Stimulated activated CD8-positive, alpha-beta memory T cell treated with anti-CD3 and anti-CD28 coated beads, Interleukin-15, amount 100 ng/mL, for 1 hour (primary cell): ENCODE measurements around the gene MS4A18.
"Not testable (repeated sequence)": the region's sequence is repeated elsewhere in the genome, so short reads cannot be mapped to it uniquely, and the experiment has no call there.

ENCODE experiments used
- DNase-seq: peaks from one replicate; pipeline ENCODE4 v3.0.0-alpha.2; 2020; ENCODE audit warnings: low read depth

Gene MS4A18

DNA sequence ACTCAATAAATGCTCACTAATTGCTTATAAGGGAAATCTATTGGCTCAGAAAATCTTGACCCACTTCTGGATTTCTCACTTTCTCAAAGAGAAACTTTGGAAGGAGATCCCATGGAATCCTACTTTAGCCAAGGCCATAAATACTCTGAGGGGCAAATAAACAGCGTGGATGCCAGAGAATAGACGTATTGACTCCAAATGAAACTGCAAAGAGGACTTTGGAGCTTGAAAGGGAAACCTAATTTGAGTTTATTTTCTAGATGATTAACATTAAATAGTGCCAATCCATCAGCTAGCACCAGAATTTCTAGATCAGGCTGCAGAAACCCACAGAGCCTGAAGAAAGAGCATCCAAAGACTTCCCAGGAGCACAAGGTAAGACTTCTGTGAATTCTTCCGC lies at the start of gene MS4A18:
Gene MS4A18, plus strand, starts transcription at position 301 of the 400 bp plus-strand sequence.
- no peak for DNase-seq

DNA sequence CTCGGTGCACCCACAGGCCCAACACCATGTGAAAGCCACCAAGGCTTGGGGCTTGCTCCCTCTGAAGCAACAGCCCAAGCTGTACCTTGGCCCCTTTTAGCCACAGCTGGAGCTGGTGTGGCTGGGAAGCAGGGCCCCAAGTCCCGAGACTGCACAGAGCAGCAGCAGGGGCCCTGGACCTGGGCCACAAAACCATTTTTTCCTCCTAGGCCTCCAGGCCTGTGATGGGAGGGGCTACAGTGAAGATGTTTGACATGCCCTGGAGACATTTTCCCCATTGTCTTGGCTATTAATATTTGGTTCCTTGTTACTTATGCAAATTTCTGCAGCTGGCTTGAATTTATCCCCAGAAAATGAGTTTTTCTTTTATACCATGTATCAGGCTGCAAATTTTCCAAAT lies 46.3 kb upstream of the MS4A18 start:
- not testable (repeated sequence) for DNase-seq

DNA sequence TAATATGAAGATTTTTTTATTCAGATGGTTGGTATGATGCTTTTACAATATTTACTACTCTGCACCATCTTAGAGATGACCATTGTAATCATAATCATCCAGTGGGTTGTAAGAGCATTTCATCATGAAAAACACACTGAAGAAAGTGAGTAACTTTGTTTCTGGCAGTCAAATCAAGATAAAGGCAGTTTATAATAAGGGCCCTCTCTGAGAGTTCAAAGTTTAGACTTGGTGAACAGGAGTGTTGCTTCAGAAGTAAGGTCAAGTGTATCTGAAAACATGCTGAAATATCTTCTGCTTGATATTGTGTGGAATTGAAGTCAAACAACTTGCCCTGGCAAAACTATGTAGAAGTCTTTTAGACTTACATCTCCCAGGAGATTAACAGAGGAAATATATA lies 44.6 kb upstream of the MS4A18 start:
- DNase-seq: no peak

DNA sequence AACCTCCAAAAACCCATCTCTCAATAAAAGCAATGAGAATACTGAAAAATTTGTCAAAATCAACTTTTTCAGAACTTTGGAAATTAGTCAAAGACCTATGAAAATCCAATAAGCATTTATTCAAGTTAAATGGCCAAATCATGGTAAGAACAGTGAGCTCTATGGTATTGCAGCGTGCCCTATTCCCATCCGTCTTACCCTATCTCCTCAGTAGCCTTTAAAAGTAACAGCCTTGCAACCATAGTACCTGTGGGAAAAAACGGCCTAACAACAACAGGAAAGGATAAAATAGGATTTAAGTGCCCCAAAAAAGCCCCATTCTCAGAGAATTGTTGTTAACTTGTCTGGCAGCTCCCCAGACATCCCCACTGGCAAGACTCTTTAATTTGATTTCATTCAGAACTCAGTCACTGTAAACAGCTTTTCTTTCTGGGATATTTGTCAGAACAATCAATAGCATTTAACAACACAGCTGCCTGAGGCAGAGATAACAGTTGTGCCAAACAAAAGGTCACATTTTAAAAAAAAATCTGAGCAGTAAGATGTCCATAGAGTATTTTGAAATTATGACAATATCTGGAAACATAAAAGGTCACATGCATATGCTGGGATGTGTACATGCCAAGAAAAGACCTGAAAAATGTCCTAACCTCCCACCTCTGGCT lies 43.9 kb upstream of the MS4A18 start:
- DNase-seq: no peak

DNA sequence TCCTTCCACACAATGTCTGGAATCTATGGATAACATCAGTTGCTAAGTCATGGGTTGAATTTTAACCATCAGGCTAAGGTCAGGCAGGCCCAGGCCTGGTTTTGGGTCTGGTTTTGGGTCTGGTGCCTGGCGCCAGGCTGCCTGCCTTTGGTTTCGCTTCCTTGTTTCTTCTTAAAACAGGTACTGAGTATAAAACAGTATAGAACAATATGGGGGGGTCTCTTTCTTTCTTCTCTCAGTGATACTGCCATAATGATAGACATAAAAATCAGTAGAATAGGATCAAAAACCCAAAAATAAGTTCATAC lies 40.0 kb upstream of the MS4A18 start:
- DNase-seq: not testable (repeated sequence)

DNA sequence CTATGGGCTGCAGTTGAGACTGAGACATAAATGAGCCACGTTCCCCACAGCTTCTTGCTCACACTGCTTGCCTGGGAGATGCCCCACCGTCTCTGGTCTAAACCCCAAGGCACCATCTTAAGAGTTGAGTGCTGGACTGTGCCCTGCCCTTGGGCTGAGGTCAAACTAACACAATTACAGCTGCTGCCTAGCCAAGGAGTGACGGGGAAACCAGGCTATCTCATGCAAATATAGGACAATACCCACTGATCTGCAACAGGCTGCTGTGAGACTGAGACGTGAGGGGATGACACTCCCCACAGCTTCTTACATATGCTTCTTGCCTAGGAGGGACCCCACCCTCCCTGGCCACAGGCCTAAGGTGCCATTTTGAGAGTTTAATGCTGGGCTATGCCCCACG lies 32.9 kb upstream of the MS4A18 start:
- no peak for DNase-seq

DNA sequence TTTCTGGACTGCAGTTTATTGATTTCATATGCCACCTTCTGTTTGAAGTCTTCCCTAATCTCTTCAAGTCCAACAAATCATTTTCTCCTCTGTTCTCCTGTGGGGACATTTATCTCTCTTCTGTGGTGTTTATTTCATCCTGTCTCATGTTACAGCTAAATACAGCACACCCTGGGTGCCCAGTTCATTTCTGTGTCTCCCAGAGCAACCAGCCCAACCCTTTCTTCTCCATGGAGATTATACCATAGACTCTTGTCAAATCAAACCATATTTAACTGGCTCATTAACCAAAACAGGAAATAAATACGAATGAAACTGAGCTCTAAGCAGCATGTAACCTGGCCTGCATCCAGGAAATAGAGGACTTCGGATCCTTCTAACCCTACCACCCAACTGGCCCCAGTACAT lies 25.2 kb upstream of the MS4A18 start, which contains the start of gene MS4A8:
Gene MS4A8, plus strand, starts transcription at position 329 of the 408 bp plus-strand sequence. CDS start 1,249 bp downstream, outside the sequence.
- no peak for DNase-seq

DNA sequence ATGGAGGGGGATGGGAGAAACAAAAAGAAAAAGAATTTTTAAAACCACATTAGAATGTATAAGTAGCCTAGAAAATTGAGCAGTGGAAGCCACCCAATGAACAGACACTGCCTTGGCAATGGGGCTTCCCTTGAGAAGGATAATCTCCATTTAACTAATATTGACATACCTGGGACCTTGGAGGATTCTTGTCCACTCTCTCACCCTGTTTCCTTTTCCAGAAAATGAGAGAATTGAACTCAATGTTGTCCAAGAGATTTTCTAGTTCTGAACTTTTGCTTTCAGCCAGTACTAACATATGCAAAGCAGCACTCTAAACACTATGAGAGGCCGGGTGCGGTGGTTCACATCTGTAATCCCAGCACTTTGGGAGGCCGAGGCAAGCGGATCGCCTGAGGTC lies 24.6 kb upstream of the MS4A18 start:
- no peak for DNase-seq

DNA sequence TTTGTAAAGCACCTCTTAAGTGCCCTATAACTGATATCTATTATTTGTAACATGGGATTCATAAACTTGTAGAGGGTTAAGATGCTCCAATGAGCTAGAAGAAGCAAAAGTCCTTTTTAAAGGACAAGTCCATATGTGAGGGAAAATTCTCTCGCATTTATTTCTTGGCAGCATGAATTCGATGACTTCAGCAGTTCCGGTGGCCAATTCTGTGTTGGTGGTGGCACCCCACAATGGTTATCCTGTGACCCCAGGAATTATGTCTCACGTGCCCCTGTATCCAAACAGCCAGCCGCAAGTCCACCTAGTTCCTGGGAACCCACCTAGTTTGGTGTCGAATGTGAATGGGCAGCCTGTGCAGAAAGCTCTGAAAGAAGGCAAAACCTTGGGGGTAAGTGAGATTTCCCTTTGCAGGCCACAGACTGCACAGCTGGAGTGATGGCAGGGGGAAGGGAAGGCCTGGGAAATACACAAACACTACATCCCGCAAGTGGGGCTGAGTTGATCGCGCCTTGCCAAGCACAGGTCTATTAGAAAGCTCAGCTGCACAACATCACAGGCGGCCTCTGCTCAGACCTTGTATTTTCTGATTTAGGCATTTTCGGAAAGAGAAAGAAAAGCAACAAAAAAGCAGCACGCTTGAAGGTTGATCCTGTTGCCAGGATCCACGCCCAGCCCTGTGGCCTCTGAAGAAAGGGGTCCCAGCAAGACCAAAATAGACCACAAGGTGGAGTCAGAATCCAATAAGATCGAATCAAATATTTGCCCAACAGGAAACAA lies 23.6 kb upstream of the MS4A18 start:
- no peak for DNase-seq

DNA sequence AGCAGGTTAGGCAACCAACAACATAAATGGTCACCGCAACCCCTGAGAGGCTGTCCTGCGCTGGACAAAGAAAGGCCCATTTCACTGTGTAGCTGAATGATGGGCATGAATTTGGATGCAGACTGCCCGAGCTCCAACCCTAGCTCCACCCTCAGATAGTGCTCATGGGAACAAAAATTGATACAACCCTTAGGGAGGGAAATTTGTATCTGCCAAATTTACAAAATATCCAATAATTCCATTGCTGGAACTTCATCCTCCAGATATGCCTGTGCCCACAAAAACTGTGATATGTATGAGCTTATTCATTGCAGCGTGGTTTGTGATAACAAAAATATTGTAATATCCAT lies 23.1 kb upstream of the MS4A18 start:
- no peak for DNase-seq

DNA sequence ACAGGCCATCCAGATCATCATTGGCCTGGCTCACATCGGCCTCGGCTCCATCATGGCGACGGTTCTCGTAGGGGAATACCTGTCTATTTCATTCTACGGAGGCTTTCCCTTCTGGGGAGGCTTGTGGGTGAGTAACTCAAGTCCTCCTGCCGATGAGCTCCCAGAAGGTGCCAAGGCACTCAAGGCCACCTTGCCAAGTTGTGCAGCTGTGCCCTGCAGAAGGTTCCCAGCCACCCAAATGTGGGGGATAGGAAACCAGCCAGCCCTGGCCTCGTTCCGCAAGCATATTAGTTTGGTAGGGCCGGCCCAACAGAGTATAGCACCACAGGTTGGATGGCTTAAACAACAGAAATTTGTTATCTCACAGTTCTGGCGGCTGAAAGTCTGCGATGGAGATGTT lies 21.1 kb upstream of the MS4A18 start:
- DNase-seq: no peak

DNA sequence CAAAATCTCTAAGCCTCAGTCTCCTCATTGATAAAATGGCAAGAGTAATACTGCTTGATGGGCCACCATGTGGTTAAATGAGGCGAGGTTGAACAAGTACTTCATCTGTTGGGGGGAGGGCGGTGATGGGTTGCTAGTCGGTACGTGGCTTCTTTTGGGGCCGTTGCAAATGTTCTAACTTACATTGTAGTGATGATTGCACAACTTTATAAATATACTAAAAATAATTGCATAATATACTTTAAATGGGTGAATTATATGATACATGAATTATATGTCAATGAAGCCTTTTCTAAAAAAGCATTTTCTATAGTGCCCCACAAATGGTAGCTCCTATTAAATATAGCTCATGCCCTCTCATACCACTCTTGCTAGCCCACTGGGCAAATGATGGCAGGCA lies 18.6 kb upstream of the MS4A18 start:
- DNase-seq: no peak

DNA sequence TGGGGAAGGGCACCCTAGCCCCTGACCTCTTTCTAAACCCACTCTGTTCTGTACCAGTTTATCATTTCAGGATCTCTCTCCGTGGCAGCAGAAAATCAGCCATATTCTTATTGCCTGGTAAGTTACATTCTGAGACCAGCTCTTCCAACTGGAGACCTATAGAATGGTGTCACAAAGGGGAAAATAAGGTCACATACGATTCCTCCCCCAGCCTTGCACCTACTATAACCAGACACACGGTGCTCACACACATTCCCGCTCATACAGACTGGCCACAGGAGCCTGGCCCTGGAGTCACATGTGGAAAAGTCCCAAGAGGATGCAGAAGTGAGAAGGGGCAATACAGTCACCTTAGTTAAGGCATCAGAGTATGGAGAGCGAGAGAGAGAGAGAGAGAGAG lies 17.6 kb upstream of the MS4A18 start:
- DNase-seq: no peak

DNA sequence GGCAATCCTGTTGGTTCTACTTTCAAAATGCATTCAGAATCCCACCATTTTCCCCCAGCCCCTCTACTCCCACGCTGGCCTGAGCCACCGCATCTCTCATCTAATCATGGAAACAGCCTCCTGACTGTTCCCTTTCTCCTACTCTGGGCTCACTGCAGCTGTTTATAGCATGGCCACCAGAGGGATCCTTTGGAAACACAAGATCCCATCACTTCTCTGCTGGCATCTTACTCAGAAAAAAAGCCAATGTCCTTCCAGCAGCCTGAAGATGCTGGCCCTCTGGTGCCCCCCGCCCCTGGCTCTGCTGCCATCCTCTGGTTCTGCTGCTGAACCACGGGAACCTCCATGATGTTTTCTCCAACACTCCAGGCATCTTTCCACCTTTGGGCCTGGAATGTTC lies 14.0 kb upstream of the MS4A18 start:
- no peak for DNase-seq

DNA sequence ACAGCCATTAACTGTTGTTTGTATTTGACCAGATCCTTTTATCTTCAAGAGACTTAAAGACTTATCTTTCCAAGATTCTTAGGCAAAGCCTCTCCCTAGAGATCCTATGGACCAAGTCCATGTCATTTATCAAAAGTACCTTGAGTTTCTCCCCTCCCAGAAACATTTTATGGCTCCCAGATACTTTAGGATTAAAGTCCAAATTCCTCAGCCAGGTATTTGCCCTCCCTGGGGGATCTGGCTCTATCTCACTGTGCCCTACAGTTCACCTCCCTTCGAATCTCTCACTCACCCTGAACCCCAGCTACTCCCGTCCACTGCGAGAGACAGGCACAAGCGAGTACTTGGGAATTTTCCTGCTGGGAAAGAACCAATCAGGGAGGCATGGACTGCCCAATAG lies 13.2 kb upstream of the MS4A18 start:
- no peak for DNase-seq

DNA sequence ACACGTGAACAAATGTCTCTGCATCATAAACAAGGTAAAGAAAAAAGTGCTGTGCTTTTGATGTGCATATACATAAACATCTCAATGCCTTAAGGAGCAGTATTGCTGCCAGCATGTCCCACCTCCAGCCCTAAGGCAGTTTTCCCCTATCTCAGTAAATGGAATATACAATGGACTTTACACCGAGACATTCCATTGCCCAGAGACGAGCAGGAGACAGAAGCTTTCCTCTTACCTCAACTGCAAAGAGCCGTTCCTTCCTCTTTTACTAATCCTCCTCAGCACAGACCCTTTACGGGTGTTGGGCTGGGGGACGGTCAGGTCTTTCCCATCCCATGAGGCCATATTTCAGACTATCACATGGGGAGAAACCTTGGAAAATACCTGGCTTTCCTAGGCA lies 11.1 kb upstream of the MS4A18 start:
- DNase-seq: not testable (repeated sequence)

DNA sequence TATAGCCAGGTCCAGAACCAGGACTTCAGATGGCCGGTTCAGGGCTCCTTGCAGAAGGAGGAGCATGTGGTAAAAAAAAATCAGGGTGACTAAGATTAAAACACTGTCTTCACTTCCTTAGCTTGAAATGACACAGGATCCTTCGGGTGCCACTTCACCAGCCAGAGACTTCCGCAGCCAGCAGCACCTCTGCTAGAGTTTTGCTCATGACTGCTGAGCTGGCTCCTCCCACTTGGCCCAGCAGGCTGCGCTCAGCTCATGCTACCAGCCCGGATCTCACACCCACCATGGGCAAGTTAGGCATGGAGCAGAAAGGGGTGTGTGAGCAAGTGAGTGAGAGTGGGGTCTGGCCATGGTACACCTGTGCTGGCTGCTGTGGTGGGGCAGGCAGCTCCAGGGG lies 6.6 kb upstream of the MS4A18 start:
- no peak for DNase-seq

DNA sequence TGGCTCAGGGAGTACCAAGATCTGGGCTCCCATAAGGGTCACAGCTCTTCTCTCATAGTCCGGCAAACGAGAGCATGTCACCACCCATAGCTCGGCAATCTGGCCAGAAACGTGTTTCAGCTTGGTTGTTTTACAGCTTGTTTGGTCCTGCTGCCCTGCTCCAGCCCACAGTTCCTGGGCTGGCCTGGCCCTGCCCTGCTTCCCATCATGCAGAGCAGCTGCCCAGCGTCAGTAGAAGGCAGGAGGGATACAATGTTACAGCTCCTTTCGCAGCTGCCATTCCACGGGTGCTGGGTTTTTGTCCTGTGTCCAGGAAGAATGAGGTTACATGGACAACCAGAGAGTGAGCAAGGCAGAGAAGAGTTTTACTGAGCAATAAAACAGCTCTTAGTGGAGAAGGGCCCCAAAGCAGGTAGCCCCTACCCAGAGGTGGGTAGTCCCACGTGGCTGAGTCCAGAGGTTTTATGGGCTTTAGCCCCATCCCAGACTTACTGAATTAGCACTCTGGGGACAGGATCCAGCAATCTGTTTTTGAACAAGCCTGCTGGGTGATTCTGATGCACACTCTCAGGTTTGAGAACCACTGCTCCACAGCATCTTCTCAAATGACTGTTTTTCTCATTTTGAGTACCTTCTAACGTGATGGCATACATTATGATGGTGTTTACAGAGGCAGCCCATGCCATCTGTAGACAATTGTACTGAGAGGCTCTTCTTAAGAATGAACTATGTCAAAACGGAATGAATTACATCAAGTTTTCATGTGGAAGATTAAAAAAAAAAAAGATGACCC lies 5.8 kb upstream of the MS4A18 start:
- no peak for DNase-seq

DNA sequence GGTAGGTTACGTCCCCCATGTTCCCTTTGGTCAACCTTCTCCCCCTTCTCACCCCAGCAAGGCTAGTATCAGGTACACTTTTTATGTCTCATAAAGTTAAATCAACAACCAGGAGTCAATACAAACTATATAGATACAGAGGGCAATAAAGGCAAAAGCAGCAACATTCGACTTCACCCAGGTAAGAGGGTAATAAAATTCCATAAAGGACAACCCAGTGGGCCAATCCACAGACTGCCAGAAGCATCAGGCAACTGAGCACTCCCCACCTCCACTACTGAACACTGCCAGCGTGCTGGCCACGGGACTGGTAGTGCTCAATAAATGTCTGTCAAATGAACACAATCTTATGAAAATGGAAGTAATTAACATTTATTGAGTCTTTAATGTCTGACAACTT lies 5.1 kb upstream of the MS4A18 start:
- DNase-seq: no peak

DNA sequence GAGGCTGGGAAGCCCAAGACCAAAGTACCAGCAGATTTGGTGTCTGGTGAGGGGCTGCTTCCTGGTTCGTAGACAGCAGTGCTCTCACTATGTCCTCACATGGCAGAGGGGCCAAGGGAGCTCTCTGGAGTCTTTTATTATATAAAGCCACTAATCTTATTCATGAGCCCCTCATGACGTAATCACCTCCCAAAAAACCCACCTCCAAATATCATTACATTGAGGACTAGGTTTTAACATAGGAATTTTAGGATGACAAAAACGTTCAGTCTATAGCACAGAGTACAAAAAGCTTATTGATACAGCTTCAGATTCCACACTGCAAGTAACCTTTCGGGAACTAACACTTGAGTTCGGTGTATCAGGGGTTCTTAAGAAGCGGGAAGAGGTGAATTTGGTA lies 4.1 kb upstream of the MS4A18 start:
- DNase-seq: no peak

DNA sequence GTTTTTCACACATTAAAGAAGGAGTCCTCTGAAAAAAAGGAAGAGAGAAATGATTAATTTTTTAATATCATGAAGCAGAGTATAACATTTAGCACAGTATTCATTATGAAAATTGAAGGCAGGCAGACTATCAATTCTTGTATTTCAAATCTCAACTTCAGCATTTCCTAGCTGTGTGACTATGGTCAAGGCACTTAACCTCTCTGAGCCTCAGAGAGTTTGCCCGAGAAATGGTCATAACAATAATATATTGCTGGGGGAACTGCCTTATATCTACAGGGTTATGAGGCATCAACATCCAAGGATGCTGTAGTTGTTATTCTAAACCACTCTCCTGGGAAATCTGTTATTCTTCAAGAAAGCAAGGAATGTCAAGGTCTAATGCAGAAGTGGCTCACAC lies 1.1 kb downstream of the MS4A18 start:
- no peak for DNase-seq

DNA sequence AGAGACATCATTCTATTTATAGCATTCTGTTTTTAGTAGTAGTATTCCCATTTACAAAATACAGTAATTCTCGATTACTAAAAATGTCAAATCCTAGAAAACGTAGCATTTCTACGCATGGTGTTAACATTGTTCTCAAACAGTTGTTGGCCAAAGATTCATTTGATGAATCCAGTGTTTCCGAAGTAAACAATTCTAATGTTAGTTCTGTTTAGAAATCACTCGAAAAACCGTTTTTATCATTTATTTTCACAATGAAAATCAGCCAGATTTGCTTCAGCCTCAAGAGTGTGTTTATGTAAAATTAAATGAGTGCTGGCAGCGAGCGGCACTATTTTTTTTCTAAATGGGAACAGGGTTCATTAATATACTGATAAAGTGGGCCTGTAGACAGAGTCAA lies 7.1 kb downstream of the MS4A18 start:
- no peak for DNase-seq

DNA sequence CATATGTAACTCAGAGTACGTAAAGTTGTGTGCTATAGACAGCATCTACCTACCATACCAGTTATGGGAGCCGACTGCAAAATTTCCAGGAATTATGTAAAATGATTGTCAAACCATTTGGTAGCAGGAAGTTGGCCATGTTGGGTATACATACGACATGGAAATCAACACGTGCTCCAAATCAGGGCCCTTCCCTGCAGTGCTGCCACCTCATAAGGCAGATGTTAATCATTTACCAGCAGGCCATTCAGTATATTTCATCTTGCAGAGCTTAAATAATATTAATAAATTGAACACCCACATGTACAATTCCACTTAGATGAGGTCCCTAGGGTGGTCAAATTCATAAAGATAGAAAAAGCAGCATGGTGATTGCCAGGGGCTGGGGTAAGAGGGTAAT lies 9.8 kb downstream of the MS4A18 start:
- DNase-seq: no peak
